Fibroblast of lung (primary cell): ENCODE data around the gene NPC1L1. TPM values are rescaled to one million over a fixed set of nuclear protein-coding genes. Genes with fewer than 3 reads are reported as not detected.
"Not testable (repeated sequence)": the region's sequence is repeated elsewhere in the genome, so short reads cannot be mapped to it uniquely, and the experiment has no call there.

Experiments used
- DNase-seq, 2 donors: peaks; one replicate each; pipeline versions ENCODE4 v3.0.0 to v3.0.0-alpha.2; 2010; ENCODE audit warnings: low read depth in 2 of 2
- H2AFZ ChIP-seq: 2 replicates; pipeline ENCODE4 v1.5.1; 2012; ENCODE audit warnings: low read length, control low read depth, inconsistent platforms
- H3K27ac ChIP-seq: 2 replicates; pipeline ENCODE4 v1.5.1; 2011; ENCODE audit warnings: low read length, control low read depth; ENCODE audit not compliant: insufficient read depth
- H3K27me3 ChIP-seq: 2 replicates; pipeline ENCODE4 v1.5.1; 2011; ENCODE audit warnings: mild to moderate bottlenecking, low read length; ENCODE audit not compliant: control insufficient read depth, insufficient read depth
- H3K36me3 ChIP-seq: 2 replicates; pipeline ENCODE4 v1.5.1; 2011; ENCODE audit warnings: low read length; ENCODE audit not compliant: control insufficient read depth, insufficient read depth
- H3K4me1 ChIP-seq: 2 replicates; pipeline ENCODE4 v1.5.1; 2011; ENCODE audit warnings: low read length; ENCODE audit not compliant: control insufficient read depth, insufficient read depth; ENCODE audit errors: extremely low read depth
- H3K4me2 ChIP-seq: 2 replicates; pipeline ENCODE4 v1.5.1; 2011; ENCODE audit warnings: low read length, control low read depth; ENCODE audit not compliant: insufficient read depth; ENCODE audit errors: extremely low read depth
- H3K4me3 ChIP-seq, 4 experiments: fragments of 200-600 bp in 1 of 4; sonication (generic) in 1 of 4; replicated peaks in 1 of 4; 2 replicates each; pipeline ENCODE4 v1.5.1; 2011 to 2016; ENCODE audit warnings: low read length in 4 of 4, low read depth in 3 of 4, mild to moderate bottlenecking in 3 of 4, control low read depth in 2 of 4, inconsistent platforms in 1 of 4, mixed read lengths in 1 of 4; ENCODE audit not compliant: insufficient read depth in 1 of 4; ENCODE audit errors: control extremely low read depth in 1 of 4
- H3K79me2 ChIP-seq: 2 replicates; pipeline ENCODE4 v1.5.1; 2012; ENCODE audit warnings: mild to moderate bottlenecking, low read length, inconsistent platforms; ENCODE audit not compliant: control insufficient read depth, insufficient read depth
- H3K9ac ChIP-seq: 2 replicates; pipeline ENCODE4 v1.5.1; 2011; ENCODE audit warnings: mild to moderate bottlenecking, low read length, control low read depth; ENCODE audit not compliant: insufficient read depth
- H3K9me3 ChIP-seq: 2 replicates; pipeline ENCODE4 v1.5.1; 2012; ENCODE audit warnings: low read depth, low read length; ENCODE audit not compliant: control insufficient read depth, insufficient read depth
- H4K20me1 ChIP-seq: 2 replicates; pipeline ENCODE4 v1.5.1; 2011; ENCODE audit warnings: low read length; ENCODE audit not compliant: control insufficient read depth, insufficient read depth; ENCODE audit errors: extremely low read depth
- EZH2 ChIP-seq: IDR thresholded peaks from 2 replicates; pipeline ENCODE4 v1.5.1; 2012; ENCODE audit warnings: low read length, control low read depth, mild to moderate bottlenecking; ENCODE audit errors: missing control alignments
- polyA plus RNA-seq, 2 donors: library from polyadenylated mRNA; depleted of rRNA in 1 of 2; stranded (reverse) in 1 of 2; unstranded in 1 of 2; fragments of >200 nt; gene quantifications; 2 replicates each; pipeline ENCODE4 v1.2.1, GENCODE V29; 2011 to 2012; ENCODE audit warnings: missing spikeins in 1 of 2
- total RNA-seq: library from RNA; depleted of rRNA; stranded (reverse); fragments of >200 nt; gene quantifications from 2 replicates; pipeline ENCODE4 v1.2.1, GENCODE V29; 2014
- TF ChIP-seq, protein P1 (sequence below), 2 donors: IDR thresholded peaks in 1 of 2; conservative IDR thresholded peaks in 1 of 2; 1 replicate in 1 of 2; 2 replicates in 1 of 2; pipeline ENCODE4 v1.5.1; 2011 to 2012; ENCODE audit warnings: low read length in 2 of 2, control low read depth in 1 of 2, inconsistent platforms in 1 of 2, low read depth in 1 of 2, mild to moderate bottlenecking in 1 of 2

Gene NPC1L1
- total and polyA plus RNA-seq, 2 donors (not counting 1 experiment from before 2014, with no cell fraction given) = under 0.01 to 0.05 TPM

DNA sequence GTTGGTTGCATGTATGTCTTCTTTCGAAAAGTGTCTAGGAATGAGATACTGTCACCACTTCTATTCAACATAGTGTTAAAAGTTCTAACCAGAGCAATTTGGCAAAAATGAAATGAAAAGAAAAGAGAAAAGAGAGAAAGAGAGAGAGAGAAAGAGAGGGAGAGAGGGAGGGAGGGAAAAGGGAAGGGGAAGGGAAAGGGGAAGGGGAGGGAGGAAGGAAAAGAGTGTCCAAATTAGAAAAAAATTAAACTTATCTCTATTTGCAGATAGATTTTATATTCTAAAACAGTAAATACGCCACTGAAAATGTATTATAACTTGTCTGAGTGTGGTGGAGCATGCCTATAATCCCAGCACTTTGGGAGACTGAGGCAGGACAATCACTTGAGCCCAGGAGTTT lies 16.4 kb upstream of the NPC1L1 start:
- Histone ChIP-seq H3K4me2 (no peak overlapping the region), H3K9me3 (no peaks in the 10 kb centered on the region), H3K4me1 (no peaks in the 10 kb centered on the region), H3K27me3 (no peaks in the 10 kb centered on the region), H3K9ac (no peak overlapping the region), H3K27ac (no peak overlapping the region), H3K36me3 (no peaks in the 10 kb centered on the region), H4K20me1 (no peaks in the 10 kb centered on the region), H3K4me3 (no peak overlapping the region), H2AFZ (no peak overlapping the region), H3K79me2 (no peaks in the 10 kb centered on the region)
- no peak for DNase-seq
- TF ChIP-seq EZH2 = no peak
- TF ChIP-seq, protein P1, sequence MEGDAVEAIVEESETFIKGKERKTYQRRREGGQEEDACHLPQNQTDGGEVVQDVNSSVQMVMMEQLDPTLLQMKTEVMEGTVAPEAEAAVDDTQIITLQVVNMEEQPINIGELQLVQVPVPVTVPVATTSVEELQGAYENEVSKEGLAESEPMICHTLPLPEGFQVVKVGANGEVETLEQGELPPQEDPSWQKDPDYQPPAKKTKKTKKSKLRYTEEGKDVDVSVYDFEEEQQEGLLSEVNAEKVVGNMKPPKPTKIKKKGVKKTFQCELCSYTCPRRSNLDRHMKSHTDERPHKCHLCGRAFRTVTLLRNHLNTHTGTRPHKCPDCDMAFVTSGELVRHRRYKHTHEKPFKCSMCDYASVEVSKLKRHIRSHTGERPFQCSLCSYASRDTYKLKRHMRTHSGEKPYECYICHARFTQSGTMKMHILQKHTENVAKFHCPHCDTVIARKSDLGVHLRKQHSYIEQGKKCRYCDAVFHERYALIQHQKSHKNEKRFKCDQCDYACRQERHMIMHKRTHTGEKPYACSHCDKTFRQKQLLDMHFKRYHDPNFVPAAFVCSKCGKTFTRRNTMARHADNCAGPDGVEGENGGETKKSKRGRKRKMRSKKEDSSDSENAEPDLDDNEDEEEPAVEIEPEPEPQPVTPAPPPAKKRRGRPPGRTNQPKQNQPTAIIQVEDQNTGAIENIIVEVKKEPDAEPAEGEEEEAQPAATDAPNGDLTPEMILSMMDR (conservative IDR thresholded peaks at IDR 0.05 in 1 of 2, IDR thresholded peaks at IDR 0.05 in 1 of 2; ENCODE audit: low read depth in 1 of 2, low read length in 2 of 2) = no peak

DNA sequence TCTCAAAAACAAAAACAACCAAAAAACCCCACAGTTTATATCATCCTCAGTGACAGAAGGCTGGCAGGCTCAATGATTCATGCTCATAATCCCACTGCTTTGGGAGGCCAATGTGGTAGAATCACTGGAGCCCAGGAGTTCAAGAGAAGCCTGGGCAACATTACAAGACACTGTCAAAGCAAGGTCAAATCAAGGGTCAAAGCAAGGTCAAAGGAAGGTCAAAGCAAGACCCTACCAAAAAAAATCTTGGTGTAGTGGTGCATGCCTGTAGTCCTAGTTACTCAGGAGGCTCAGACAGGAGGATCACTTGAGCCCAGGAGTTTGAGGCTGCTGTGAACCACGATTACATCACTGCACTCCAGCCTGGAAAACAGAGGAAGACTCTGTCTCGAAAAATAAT lies 14.2 kb upstream of the NPC1L1 start:
- Histone ChIP-seq H3K4me2 (no peak overlapping the region), H3K4me1 (no peaks in the 10 kb centered on the region), H3K79me2 (no peaks in the 10 kb centered on the region), H4K20me1 (no peaks in the 10 kb centered on the region), H2AFZ (no peak overlapping the region), H3K9me3 (no peaks in the 10 kb centered on the region), H3K27me3 (no peaks in the 10 kb centered on the region), H3K27ac (no peak overlapping the region), H3K36me3 (no peaks in the 10 kb centered on the region), H3K4me3 (no peak overlapping the region), H3K9ac (no peak overlapping the region)
- TF ChIP-seq, protein P1 (conservative IDR thresholded peaks at IDR 0.05 in 1 of 2, IDR thresholded peaks at IDR 0.05 in 1 of 2; ENCODE audit: low read depth in 1 of 2, low read length in 2 of 2) = no peak
- TF ChIP-seq EZH2 = no peak
- DNase-seq = no peak

DNA sequence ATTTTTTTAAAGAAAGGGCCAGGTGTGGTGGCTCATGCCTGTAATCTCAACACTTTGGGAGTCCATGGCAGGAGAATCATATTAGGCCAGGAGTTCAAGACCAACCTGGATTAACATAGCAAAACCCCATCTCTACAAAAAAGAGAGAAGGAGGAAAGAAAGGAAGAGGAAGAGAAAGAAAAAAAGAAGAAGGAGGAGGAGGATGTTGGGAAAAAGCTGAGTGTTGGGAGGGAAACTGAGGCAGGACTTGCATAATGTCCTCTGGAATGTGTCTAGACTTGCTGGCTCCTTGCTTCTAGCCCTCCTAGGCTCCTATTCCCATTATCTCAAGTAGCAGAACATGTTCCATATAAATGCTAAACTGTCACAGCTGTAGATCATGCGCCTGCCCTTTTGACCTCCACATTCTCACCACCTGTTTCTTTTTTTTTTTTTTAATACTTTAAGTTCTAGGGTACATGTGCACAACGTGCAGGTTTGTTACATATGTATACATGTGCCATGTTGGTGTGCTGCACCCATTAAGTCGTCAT lies 11.4 kb upstream of the NPC1L1 start:
- not testable (repeated sequence) for H3K36me3 ChIP-seq, H3K9me3 ChIP-seq, H3K4me2 ChIP-seq, H2AFZ ChIP-seq, H3K4me1 ChIP-seq, H3K27me3 ChIP-seq, H3K9ac ChIP-seq, H4K20me1 ChIP-seq, DNase-seq, H3K4me3 ChIP-seq, H3K27ac ChIP-seq, H3K79me2 ChIP-seq
